GM10847 (cell line): ENCODE results near the gene BUD23.

ENCODE experiments used
- POLR2A ChIP-seq: IDR thresholded peaks from 2 replicates; pipeline ENCODE4 v1.6.1; 2011; ENCODE audit not compliant: insufficient read length; ENCODE audit errors: extremely low read depth

The BUD23 gene

DNA sequence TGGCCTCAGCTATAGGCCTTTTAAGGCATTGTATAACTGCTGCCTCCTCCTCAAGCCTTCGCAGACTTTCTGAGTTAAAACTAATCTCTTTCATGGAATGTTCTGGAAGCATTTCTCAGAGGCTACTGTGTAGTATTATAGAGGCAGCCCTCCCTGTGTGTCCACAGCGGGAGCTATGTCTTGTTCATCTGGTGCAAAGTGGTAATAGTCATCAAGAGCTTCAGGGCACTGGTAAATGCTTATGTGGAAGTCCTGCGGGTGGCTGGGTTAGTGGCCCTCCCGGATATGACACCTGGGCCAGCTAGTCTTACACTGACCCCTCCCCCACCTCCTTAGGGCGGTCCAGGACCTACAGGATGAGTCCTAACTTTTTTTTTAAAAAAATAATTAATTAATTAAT lies 57.4 kb downstream of the BUD23 start:
- no peak for TF ChIP-seq POLR2A

DNA sequence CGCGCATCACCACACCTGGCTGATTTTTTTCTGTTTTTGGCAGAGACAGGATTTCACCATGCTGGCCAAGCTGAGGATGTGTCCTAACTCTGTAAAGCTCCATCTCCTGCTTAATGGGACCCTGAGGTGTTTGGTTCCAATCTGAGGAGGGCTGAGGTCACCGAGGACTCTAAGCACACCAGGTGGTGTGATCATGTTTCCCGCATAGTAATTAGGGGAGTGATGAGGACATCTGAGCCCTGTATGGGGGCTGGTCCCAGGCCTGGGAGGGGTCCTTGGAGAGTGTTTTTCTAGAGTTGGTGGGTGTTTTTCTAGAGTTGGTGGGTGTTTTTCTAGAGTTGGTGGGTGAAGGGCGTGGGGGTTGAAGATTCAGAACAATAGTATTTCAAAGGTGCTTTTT lies 58.2 kb downstream of the BUD23 start:
- TF ChIP-seq POLR2A = no peak

DNA sequence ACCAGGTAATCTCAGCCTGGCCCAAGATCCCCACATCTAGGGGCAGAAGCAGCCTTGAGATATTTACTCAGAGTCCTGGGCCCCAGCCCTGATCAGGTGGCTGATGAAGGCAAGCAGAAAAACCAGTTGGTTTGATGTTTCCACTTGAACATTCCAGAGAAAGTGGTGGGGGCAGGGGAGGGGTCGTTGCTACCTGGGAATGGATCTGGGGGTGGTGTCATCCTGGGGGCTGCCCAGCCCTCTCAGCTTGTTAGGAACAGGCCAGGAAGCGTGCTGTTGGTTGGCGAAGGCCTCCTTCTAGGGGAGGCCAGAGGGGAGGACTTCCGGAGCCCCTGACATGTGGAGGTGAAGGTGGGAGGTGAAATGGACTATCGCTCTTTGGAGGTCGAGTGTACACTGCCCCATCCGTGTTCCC lies 58.9 kb downstream of the BUD23 start:
- TF ChIP-seq POLR2A = no peak

DNA sequence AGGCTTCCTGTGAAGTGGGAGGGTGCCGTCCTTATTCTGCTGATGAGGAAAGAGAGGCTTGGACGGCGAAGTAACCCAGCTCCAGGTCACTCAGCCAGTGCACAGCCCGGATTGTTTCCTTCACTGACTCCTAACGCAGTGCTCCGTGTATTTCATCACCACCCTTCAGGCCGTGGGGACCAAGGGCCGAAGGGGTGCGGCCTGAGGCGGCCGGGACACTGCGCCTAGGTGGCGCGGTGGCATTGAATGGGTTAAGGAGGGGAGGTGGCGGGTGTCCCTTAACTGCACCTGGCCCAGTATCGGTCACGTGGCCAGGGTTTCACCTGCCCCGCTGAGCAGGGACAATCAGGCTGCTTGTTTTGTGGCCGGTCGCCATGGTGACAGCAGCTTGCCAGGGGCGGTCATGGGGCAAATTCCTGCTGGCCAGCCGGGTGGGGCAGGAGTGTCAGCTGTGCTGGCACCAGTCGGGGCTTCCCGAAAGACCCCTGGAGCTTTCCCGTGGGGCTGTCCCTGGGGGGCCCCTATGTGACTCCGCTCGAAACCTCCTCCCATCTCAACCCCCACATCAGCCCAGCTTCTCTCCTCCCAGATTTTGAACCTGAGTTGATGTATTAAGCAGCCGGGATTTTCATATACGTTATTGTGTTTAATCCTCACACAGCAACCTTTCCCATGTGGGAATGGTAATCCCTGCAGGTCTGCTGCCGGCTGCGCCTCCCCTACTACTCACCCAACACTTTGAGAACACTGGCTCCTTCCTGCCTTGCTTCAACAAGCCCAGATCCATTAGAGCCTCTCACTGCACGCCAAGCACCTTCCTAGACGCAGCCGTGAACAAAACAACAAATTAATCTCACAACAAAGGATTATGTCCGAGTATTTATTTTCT lies 59.6 kb downstream of the BUD23 start:
- TF ChIP-seq POLR2A = no peak

DNA sequence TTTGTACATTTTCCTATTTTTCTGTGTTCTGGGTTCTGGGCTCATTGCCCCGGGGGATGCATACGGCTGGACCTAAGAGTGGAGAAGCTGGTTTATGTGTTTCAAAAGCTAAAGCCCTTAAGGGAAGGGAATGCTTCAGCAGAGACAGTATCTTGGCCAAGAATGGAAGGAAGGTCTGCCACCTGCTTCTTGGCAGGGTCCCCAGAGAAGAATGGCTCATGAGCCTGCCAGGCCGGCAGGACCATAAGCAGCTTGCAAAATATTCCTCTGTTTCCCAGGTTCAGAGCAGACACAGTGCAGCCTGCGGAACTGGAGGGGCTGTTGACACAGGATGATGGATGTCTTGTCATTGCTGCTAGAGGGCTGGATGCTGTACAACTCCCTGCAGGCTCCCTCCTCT lies 63.0 kb downstream of the BUD23 start:
- TF ChIP-seq POLR2A = no peak
